GM19351 (cell line): ENCODE measurements around the gene LCE1C.

ENCODE experiments used
- ATAC-seq: cut with Tn5 transposase; IDR thresholded peaks from one replicate; pipeline ENCODE4 v1.9.1; 2021; ENCODE audit warnings: mild to moderate bottlenecking, moderate library complexity; ENCODE audit not compliant: unreplicated experiment

The LCE1C gene

GRCh38 chr1:152760551-152761190 is 45.8 kb downstream of the LCE1C start:
- ATAC-seq = no peak

GRCh38 chr1:152759453-152760173 is 46.8 kb downstream of the LCE1C start:
- no peak for ATAC-seq

- no peak for ATAC-seq
Measured at GRCh38 chr1:152758636-152759035, 47.8 kb downstream of the LCE1C start.

- no peak for ATAC-seq
Measured at GRCh38 chr1:152757747-152758146, 48.7 kb downstream of the LCE1C start, which contains the start of gene KPRP. KPRP (plus strand) TSS chr1:152758025; CDS start chr1:152759589, 1,564 bp downstream.

GRCh38 chr1:152756872-152757271 is 49.6 kb downstream of the LCE1C start:
- no peak for ATAC-seq
